SK-N-SH (cell line): ENCODE measurements around the gene LBR.

Experiments
- EP300 ChIP-seq, 2 experiments: IDR thresholded peaks; 2 replicates each; pipeline versions ENCODE4 v1.4.0 to v1.6.1; 2012; ENCODE audit warnings: borderline replicate concordance in 1 of 2, low read depth in 1 of 2, low read length in 1 of 2
- SIN3A ChIP-seq: IDR thresholded peaks from 2 replicates; pipeline ENCODE4 v1.6.1; 2012; ENCODE audit warnings: low read depth, mild to moderate bottlenecking, low read length, moderate library complexity, borderline replicate concordance
- TF ChIP-seq, protein P1 (sequence below): fragments of 200-600 bp; sonication (generic); IDR thresholded peaks from 2 replicates; pipeline ENCODE4 v1.6.1; 2017; ENCODE audit warnings: antibody characterized with exemption, mild to moderate bottlenecking, moderate library complexity

DNA sequence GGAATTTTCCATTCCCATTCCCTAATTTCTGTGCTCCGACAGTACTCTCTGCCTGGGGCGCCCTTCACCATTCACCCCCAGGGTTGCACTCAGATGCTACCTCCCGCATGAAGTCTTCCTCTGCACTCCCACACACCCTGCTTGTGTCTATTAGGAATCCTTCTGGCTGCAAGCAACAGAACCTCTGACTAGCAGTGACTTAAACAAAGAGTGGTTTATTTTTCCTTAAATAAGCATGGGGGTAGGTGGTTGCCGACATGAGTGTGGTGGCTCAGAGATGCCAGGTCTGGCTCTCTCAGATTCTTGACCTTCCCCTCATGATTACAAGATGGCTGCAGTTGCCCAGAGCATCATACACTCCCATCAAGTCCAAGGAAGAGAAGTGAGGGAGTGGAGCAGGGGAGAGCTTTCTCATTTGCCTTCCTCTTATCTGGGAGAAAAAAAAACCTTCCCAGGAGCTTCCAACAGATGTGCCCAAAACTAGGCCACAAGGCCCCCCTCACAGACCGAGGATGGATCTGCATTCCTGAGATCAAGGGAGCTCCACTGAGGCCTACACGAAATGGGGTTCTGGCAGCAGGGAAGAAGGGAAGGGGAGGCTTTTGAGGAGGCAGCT is 49.6 kb upstream of the LBR start:
- no peak for TF ChIP-seq SIN3A
- TF ChIP-seq, protein P1, sequence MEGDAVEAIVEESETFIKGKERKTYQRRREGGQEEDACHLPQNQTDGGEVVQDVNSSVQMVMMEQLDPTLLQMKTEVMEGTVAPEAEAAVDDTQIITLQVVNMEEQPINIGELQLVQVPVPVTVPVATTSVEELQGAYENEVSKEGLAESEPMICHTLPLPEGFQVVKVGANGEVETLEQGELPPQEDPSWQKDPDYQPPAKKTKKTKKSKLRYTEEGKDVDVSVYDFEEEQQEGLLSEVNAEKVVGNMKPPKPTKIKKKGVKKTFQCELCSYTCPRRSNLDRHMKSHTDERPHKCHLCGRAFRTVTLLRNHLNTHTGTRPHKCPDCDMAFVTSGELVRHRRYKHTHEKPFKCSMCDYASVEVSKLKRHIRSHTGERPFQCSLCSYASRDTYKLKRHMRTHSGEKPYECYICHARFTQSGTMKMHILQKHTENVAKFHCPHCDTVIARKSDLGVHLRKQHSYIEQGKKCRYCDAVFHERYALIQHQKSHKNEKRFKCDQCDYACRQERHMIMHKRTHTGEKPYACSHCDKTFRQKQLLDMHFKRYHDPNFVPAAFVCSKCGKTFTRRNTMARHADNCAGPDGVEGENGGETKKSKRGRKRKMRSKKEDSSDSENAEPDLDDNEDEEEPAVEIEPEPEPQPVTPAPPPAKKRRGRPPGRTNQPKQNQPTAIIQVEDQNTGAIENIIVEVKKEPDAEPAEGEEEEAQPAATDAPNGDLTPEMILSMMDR: no peak
- no peak for TF ChIP-seq EP300 (IDR thresholded peaks at IDR 0.05; ENCODE audit: borderline replicate concordance in 1 of 2, low read depth in 1 of 2, low read length in 1 of 2)
